Osteoblast (primary cell): ENCODE measurements around the gene NR0B2. TPM values are rescaled to one million over a fixed set of nuclear protein-coding genes. Genes with fewer than 3 reads are reported as not detected.

Experiments used
- DNase-seq: peaks from one replicate; pipeline ENCODE4 v3.0.0; 2011; ENCODE audit warnings: low spot score, mixed read lengths; ENCODE audit not compliant: insufficient read length; ENCODE audit errors: missing footprints
- H2AFZ ChIP-seq: 2 replicates; pipeline ENCODE4 v1.6.0; 2011; ENCODE audit warnings: mild to moderate bottlenecking, low read length
- H3K27ac ChIP-seq: 2 replicates; pipeline ENCODE4 v1.5.1; 2011; ENCODE audit warnings: mild to moderate bottlenecking, low read depth, low read length, moderate library complexity
- H3K27me3 ChIP-seq: 2 replicates; pipeline ENCODE4 v1.6.0; 2012; ENCODE audit warnings: mild to moderate bottlenecking, control low read depth, inconsistent platforms, low read length, moderate library complexity; ENCODE audit not compliant: insufficient read depth
- H3K36me3 ChIP-seq: 2 replicates; pipeline ENCODE4 v1.5.1; 2011; ENCODE audit warnings: mild to moderate bottlenecking, low read length, control low read depth, moderate library complexity; ENCODE audit not compliant: insufficient read depth
- H3K4me1 ChIP-seq: 2 replicates; pipeline ENCODE4 v1.5.1; 2011; ENCODE audit warnings: mild to moderate bottlenecking, low read length, control low read depth, moderate library complexity; ENCODE audit not compliant: insufficient read depth
- H3K4me2 ChIP-seq: 2 replicates; pipeline ENCODE4 v1.6.0; 2011; ENCODE audit warnings: mild to moderate bottlenecking, low read length; ENCODE audit not compliant: insufficient read depth
- H3K4me3 ChIP-seq: fragments of 200-600 bp; sonication (generic); 3 replicates; pipeline ENCODE4 v1.5.1; 2012; ENCODE audit warnings: mild to moderate bottlenecking, low read length, inconsistent platforms; ENCODE audit not compliant: insufficient read depth
- H3K79me2 ChIP-seq: 2 replicates; pipeline ENCODE4 v1.6.0; 2012; ENCODE audit warnings: mild to moderate bottlenecking, low read length, control low read depth, inconsistent platforms; ENCODE audit not compliant: insufficient read depth
- H3K9me3 ChIP-seq: 2 replicates; pipeline ENCODE4 v1.5.1; 2011; ENCODE audit warnings: low read depth, low read length, control low read depth
- H4K20me1 ChIP-seq: 2 replicates; pipeline ENCODE4 v1.6.0; 2012; ENCODE audit warnings: mild to moderate bottlenecking, low read length, control low read depth; ENCODE audit not compliant: insufficient read depth
- CTCF ChIP-seq: IDR thresholded peaks from 2 replicates; pipeline ENCODE4 v1.5.1; 2011; ENCODE audit warnings: mild to moderate bottlenecking, low read depth, low read length, moderate library complexity; ENCODE audit errors: extremely low read depth
- total RNA-seq: library from RNA; depleted of rRNA; stranded (reverse); fragments of >200 nt; gene quantifications from 2 replicates; pipeline ENCODE4 v1.2.3, GENCODE V29; 2012

Gene NR0B2
- total RNA-seq, 1 donor = not detected

GRCh38 chr1:26945138-26945537, 31.4 kb upstream of the NR0B2 start:
- H3K27ac ChIP-seq = no peak overlapping the region
- peaks cover 5% of the 10 kb centered on the region for H3K79me2 ChIP-seq
- no peak overlapping the region for H3K4me2 ChIP-seq
- H3K27me3 ChIP-seq = no peaks in the 10 kb centered on the region
- no peak overlapping the region for H2AFZ ChIP-seq
- DNase-seq = no peak
- TF ChIP-seq CTCF = no peak
- H3K4me3 ChIP-seq = no peak overlapping the region
- peaks cover 54% of the 10 kb centered on the region for H3K36me3 ChIP-seq
- no peaks in the 10 kb centered on the region for H3K4me1 ChIP-seq
- no peaks in the 10 kb centered on the region for H4K20me1 ChIP-seq
- H3K9me3 ChIP-seq = no peaks in the 10 kb centered on the region

GRCh38 chr1:26942656-26943055, 28.9 kb upstream of the NR0B2 start:
- Histone ChIP-seq H3K36me3 (peaks cover 56% of the 10 kb centered on the region), H3K9me3 (no peaks in the 10 kb centered on the region)

GRCh38 chr1:26941311-26941710, 27.5 kb upstream of the NR0B2 start:
- Histone ChIP-seq H3K79me2 (peaks cover 38% of the 10 kb centered on the region), H3K4me2 (no peak overlapping the region), H3K4me1 (no peaks in the 10 kb centered on the region), H2AFZ (no peak overlapping the region), H3K4me3 (no peak overlapping the region), H3K9me3 (no peaks in the 10 kb centered on the region), H3K36me3 (peaks cover 51% of the 10 kb centered on the region), H3K27ac (no peak overlapping the region), H3K27me3 (no peaks in the 10 kb centered on the region), H4K20me1 (peaks cover 5% of the 10 kb centered on the region)
- no peak for DNase-seq
- TF ChIP-seq CTCF = no peak

More at GRCh38 chr1:26942656-26943055, 28.9 kb upstream of the NR0B2 start:
- no peak overlapping the region for H3K27ac ChIP-seq
- TF ChIP-seq CTCF = no peak
- H3K4me2 ChIP-seq = no peak overlapping the region
- no peak for DNase-seq
- H2AFZ ChIP-seq = no peak overlapping the region
- no peak overlapping the region for H3K4me3 ChIP-seq
- peaks cover 5% of the 10 kb centered on the region for H4K20me1 ChIP-seq
- H3K79me2 ChIP-seq = peaks cover 28% of the 10 kb centered on the region
- no peaks in the 10 kb centered on the region for H3K27me3 ChIP-seq
- H3K4me1 ChIP-seq = no peaks in the 10 kb centered on the region

- no peak for DNase-seq
- Histone ChIP-seq H3K4me1 (no peaks in the 10 kb centered on the region), H3K9me3 (no peaks in the 10 kb centered on the region), H3K79me2 (peaks cover 42% of the 10 kb centered on the region), H3K4me2 (no peak overlapping the region), H3K36me3 (peaks cover 33% of the 10 kb centered on the region), H2AFZ (no peak overlapping the region), H3K27ac (no peak overlapping the region), H3K27me3 (no peaks in the 10 kb centered on the region), H3K4me3 (no peak overlapping the region), H4K20me1 (peaks cover 5% of the 10 kb centered on the region)
- TF ChIP-seq CTCF = no peak
Measured at GRCh38 chr1:26938659-26939025, 24.9 kb upstream of the NR0B2 start.
